Neural cell (in vitro differentiated cells): ENCODE data around the gene CADPS2. TPM values are rescaled to one million over a fixed set of nuclear protein-coding genes. Genes with fewer than 3 reads are reported as not detected.

ENCODE experiments used
- H2AFZ ChIP-seq: fragments of 200-600, 300-800 bp; sonication (generic), shearing (Covaris generic); 2 replicates; pipeline ENCODE4 v1.6.0; 2014; ENCODE audit warnings: low read depth, mild to moderate bottlenecking, antibody characterized with exemption, low read length, moderate library complexity
- H3F3A ChIP-seq: fragments of 200-600 bp; shearing (Covaris generic); 2 replicates; pipeline ENCODE4 v1.6.1; 2016; ENCODE audit warnings: mild to moderate bottlenecking, moderate library complexity, mixed read lengths, antibody characterized with exemption, low read length; ENCODE audit not compliant: insufficient read depth, poor library complexity, severe bottlenecking
- H3K27ac ChIP-seq: fragments of 200-600, 300-800 bp; sonication (generic), shearing (Covaris generic); 2 replicates; pipeline ENCODE4 v1.5.1; 2014; ENCODE audit warnings: mild to moderate bottlenecking, low read length, moderate library complexity
- H3K27me3 ChIP-seq: fragments of 300-800, 200-600 bp; sonication (generic), shearing (Covaris generic); 2 replicates; pipeline ENCODE4 v1.6.0; 2014; ENCODE audit warnings: mild to moderate bottlenecking, low read depth, low read length, moderate library complexity; ENCODE audit not compliant: insufficient read depth
- H3K36me3 ChIP-seq: fragments of 300-800, 200-600 bp; sonication (generic), shearing (Covaris generic); 2 replicates; pipeline ENCODE4 v1.5.1; 2014; ENCODE audit warnings: mild to moderate bottlenecking, antibody characterized with exemption, low read length, moderate library complexity; ENCODE audit not compliant: insufficient read depth
- H3K4me2 ChIP-seq: fragments of 300-800, 200-600 bp; sonication (generic), shearing (Covaris generic); 2 replicates; pipeline ENCODE4 v1.6.0; 2014; ENCODE audit warnings: mild to moderate bottlenecking, low read length
- H3K4me3 ChIP-seq: fragments of 300-800, 200-600 bp; sonication (generic), shearing (Covaris generic); 2 replicates; pipeline ENCODE4 v1.5.1; 2014; ENCODE audit warnings: mild to moderate bottlenecking, low read length, moderate library complexity
- H3K79me2 ChIP-seq: fragments of 200-600 bp; shearing (Covaris generic); replicated peaks from 2 replicates; pipeline ENCODE4 v1.6.0; 2014; ENCODE audit warnings: mild to moderate bottlenecking, low read length, moderate library complexity; ENCODE audit not compliant: insufficient read depth
- H3K9ac ChIP-seq: fragments of 300-800, 200-600 bp; sonication (generic), shearing (Covaris generic); 2 replicates; pipeline ENCODE4 v1.6.1; 2016; ENCODE audit warnings: mild to moderate bottlenecking, low read length, mixed read lengths
- H3K9me2 ChIP-seq: fragments of 200-600 bp; shearing (Covaris generic); 2 replicates; pipeline ENCODE4 v1.6.1; 2016; ENCODE audit warnings: mild to moderate bottlenecking, low read length, mixed read lengths; ENCODE audit not compliant: insufficient read depth
- H3K9me3 ChIP-seq: fragments of 200-600, 300-800 bp; sonication (generic), shearing (Covaris generic); 2 replicates; pipeline ENCODE4 v1.6.1; 2016; ENCODE audit warnings: mild to moderate bottlenecking, mixed run types, low read length, moderate library complexity, mixed read lengths
- H4K20me1 ChIP-seq: fragments of 200-600 bp; shearing (Covaris generic); 2 replicates; pipeline ENCODE4 v1.6.1; 2016; ENCODE audit warnings: mild to moderate bottlenecking, mixed run types; ENCODE audit not compliant: insufficient read depth
- CTCF ChIP-seq: fragments of 450-650 bp; IDR thresholded peaks from 2 replicates; pipeline ENCODE4 v1.5.1; 2014; ENCODE audit warnings: antibody characterized with exemption, mild to moderate bottlenecking, moderate library complexity; ENCODE audit not compliant: poor library complexity, severe bottlenecking
- EP300 ChIP-seq: fragments of 450-650 bp; conservative IDR thresholded peaks from 2 replicates; pipeline ENCODE4 v1.6.1; 2014; ENCODE audit warnings: antibody characterized with exemption, mild to moderate bottlenecking, moderate library complexity; ENCODE audit not compliant: poor library complexity, severe bottlenecking
- EZH2 ChIP-seq: fragments of 200-600, 300-800 bp; shearing (Covaris generic), sonication (generic); IDR thresholded peaks from 2 replicates; pipeline ENCODE4 v1.6.1; 2014; ENCODE audit warnings: antibody characterized with exemption, low read length, borderline replicate concordance, mild to moderate bottlenecking; ENCODE audit not compliant: insufficient read depth, poor library complexity, severe bottlenecking
- MXI1 ChIP-seq: fragments of 450-650 bp; conservative IDR thresholded peaks from 2 replicates; pipeline ENCODE4 v1.6.1; 2014; ENCODE audit warnings: antibody characterized with exemption, mild to moderate bottlenecking; ENCODE audit not compliant: poor library complexity, severe bottlenecking
- POLR2AphosphoS5 ChIP-seq: IDR thresholded peaks from 2 replicates; pipeline ENCODE4 v1.6.1; 2012
- RAD21 ChIP-seq: fragments of 450-650 bp; conservative IDR thresholded peaks from 2 replicates; pipeline ENCODE4 v1.6.1; 2014; ENCODE audit warnings: antibody characterized with exemption, mild to moderate bottlenecking, moderate library complexity
- REST ChIP-seq: IDR thresholded peaks from 2 replicates; pipeline ENCODE4 v1.6.1; 2012; ENCODE audit warnings: borderline replicate concordance
- SMC3 ChIP-seq: fragments of 450-650 bp; conservative IDR thresholded peaks from 2 replicates; pipeline ENCODE4 v1.6.1; 2014; ENCODE audit warnings: antibody characterized with exemption, mild to moderate bottlenecking, moderate library complexity; ENCODE audit not compliant: poor library complexity
- TAF1 ChIP-seq: IDR thresholded peaks from 2 replicates; pipeline ENCODE4 v1.6.1; 2012; ENCODE audit warnings: low read depth
- polyA plus RNA-seq: library from polyadenylated mRNA; depleted of rRNA; stranded (reverse); fragments of >200 nt; gene quantifications from 2 replicates; pipeline ENCODE4 v1.2.3, GENCODE V29; 2014

The CADPS2 gene
- polyA plus RNA-seq, 1 donor from 2014 or later, result 5.9 TPM

DNA sequence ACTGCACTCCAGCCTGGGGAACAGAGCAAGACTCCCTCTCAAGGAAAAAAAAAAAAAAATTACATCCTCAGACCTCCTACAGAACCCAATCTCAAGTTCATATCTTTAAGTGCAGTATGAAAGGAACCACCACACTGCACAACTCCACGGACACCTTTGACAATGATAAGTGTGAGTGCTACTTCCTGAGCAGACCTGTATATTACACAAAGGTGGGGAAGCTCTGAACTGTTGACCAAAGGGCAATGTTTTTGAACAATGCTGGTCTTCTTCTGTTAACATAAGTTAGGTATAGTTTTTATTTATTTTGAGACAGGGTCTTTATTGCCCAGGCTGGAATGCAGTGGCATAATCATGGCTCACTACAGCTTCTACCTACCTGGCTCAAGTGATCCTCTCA lies 129.4 kb downstream of the CADPS2 start:
- Histone ChIP-seq H3K4me2 (no peak overlapping the region), H3K9me3 (no peaks in the 10 kb centered on the region), H3K27me3 (no peaks in the 10 kb centered on the region), H4K20me1 (no peaks in the 10 kb centered on the region), H3F3A (no peaks in the 10 kb centered on the region), H3K79me2 (no peaks in the 10 kb centered on the region), H3K27ac (no peak overlapping the region), H3K9ac (no peak overlapping the region), H3K4me3 (no peak overlapping the region), H3K36me3 (no peaks in the 10 kb centered on the region), H2AFZ (no peak overlapping the region), H3K9me2 (no peaks in the 10 kb centered on the region)
- TF ChIP-seq SMC3 (no peak), TAF1 (no peak), EP300 (no peak), RAD21 (no peak), CTCF (no peak), POLR2AphosphoS5 (no peak), EZH2 (no peak)

DNA sequence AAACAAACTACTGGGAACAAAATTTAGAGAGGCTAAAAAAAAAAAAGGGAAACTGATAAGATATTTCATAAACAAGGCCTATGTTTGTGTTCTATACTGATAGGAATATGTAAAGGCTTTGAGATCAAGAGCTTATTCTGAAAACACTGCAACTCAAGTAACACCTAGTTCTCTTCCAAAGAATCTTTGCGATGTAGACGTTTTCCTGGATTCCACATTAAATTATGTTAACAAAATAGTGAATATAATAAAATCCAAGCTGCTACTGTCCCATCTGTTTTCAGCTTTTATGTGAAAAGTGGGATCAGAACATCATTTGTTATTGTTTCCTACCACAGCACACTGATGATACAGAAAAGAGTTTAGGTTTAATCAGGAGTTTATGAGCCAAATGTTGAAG lies 130.6 kb downstream of the CADPS2 start:
- no peaks in the 10 kb centered on the region for H3K79me2 ChIP-seq
- no peaks in the 10 kb centered on the region for H3K9me3 ChIP-seq
- no peaks in the 10 kb centered on the region for H3K27me3 ChIP-seq
- H2AFZ ChIP-seq, result no peak overlapping the region
- no peak overlapping the region for H3K4me3 ChIP-seq
- H3K9me2 ChIP-seq, result no peaks in the 10 kb centered on the region
- no peak overlapping the region for H3K4me2 ChIP-seq
- no peaks in the 10 kb centered on the region for H3K36me3 ChIP-seq
- no peak for TF ChIP-seq RAD21
- no peaks in the 10 kb centered on the region for H4K20me1 ChIP-seq
- no peaks in the 10 kb centered on the region for H3F3A ChIP-seq
- no peak overlapping the region for H3K27ac ChIP-seq
- no peak overlapping the region for H3K9ac ChIP-seq

DNA sequence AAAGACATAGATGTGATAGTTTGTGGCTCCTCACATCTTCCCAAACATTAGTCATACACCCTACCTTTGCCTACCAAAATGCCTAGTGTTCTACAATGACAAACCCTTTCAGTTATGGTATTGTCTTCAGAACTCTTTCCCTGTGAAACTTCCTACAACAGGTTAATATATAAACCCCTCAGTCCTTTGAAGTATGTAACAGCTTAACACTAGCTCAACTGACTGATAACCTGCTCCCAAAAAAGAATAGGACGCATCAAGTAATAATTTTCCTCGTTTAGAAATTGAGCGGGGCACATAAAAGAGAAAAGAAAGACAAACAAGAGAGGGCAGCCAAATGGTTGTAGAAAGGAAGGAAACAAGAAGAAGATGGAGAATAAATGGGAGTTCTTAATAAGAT lies 133.7 kb downstream of the CADPS2 start:
- no peaks in the 10 kb centered on the region for H3K27me3 ChIP-seq

More for the DNA sequence above, 133.7 kb downstream of the CADPS2 start:
- H2AFZ ChIP-seq, result no peak overlapping the region
- TF ChIP-seq TAF1 (no peak), MXI1 (no peak), EZH2 (no peak), RAD21 (no peak), CTCF (no peak), POLR2AphosphoS5 (no peak), EP300 (no peak), REST (no peak), SMC3 (no peak)
- H3K4me3 ChIP-seq, result no peak overlapping the region
- H3K36me3 ChIP-seq, result no peaks in the 10 kb centered on the region
- no peak overlapping the region for H3K9ac ChIP-seq
- no peaks in the 10 kb centered on the region for H4K20me1 ChIP-seq
- H3K27ac ChIP-seq, result no peak overlapping the region
- no peak overlapping the region for H3K4me2 ChIP-seq
- no peaks in the 10 kb centered on the region for H3K79me2 ChIP-seq
- no peaks in the 10 kb centered on the region for H3K9me2 ChIP-seq
- H3F3A ChIP-seq, result no peaks in the 10 kb centered on the region
- no peaks in the 10 kb centered on the region for H3K9me3 ChIP-seq
